PC-9 (cell line): Measurements from ENCODE around the gene GDF10.

Source experiments
- CTCF ChIP-seq: fragments of 200-600 bp; sonication (generic); conservative IDR thresholded peaks from 2 replicates; pipeline ENCODE4 v1.6.1; 2017; ENCODE audit warnings: mixed run types, antibody characterized with exemption, mild to moderate bottlenecking, moderate library complexity
- EZH2 ChIP-seq: fragments of 200-600 bp; sonication (generic); IDR thresholded peaks from 2 replicates; pipeline ENCODE4 v1.8.0; 2017; ENCODE audit warnings: antibody characterized with exemption, low read depth

- no peak for TF ChIP-seq CTCF
- no peak for TF ChIP-seq EZH2
Observed at GRCh38 chr10:47286116-47286505, 13.9 kb upstream of the GDF10 start.
